Measurements from ENCODE around the gene KRT34.
A peak's percentile ranks its signal among the peaks of the same experiment; 100 is the strongest.

Gene KRT34

DNA sequence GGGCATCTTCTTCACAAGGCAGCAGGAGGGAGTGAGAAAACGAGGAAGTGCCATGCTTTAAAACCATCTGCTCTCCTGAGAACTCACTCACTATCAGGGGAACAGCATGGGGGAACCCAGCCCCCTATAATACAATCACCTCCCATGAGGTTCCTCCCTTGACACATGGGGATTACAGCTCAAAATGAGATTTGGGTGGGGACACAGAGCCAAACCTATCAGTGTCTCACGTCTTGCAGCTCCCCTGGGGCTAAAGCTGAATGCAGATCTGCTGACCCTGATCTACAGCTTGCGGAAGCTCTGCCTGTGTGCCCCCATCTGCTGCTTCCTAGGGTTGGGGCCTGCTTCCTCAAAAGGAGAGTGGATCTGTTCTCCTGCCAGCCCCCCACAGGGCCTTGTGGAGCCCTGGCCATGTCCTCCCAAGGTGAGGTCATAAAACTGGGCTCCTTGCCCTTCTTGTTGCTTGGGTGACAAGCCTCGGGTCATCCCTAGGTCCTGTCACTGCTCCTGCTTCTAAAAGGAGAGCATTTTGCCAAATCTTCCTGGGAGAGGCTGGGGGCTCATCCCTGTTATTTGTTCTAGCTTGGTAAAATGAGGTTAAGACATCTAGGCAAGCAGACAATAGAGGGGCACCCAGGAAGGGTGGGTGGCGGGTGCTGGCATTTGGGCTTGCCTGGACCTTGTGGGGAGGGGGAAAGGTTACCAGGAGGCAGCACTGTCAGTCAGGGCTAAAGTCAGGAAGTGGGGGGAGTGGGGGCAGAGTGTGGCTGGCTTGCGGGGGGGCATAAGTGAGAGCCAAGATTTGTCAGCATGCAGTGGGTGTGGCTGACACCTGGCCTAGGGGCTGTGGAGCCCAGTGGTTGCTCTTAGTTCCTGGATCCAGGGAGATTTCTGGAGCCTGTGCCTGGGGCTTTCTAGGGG, 47.5 kb downstream of the KRT34 start:
- TF ChIP-seq, protein P1, sequence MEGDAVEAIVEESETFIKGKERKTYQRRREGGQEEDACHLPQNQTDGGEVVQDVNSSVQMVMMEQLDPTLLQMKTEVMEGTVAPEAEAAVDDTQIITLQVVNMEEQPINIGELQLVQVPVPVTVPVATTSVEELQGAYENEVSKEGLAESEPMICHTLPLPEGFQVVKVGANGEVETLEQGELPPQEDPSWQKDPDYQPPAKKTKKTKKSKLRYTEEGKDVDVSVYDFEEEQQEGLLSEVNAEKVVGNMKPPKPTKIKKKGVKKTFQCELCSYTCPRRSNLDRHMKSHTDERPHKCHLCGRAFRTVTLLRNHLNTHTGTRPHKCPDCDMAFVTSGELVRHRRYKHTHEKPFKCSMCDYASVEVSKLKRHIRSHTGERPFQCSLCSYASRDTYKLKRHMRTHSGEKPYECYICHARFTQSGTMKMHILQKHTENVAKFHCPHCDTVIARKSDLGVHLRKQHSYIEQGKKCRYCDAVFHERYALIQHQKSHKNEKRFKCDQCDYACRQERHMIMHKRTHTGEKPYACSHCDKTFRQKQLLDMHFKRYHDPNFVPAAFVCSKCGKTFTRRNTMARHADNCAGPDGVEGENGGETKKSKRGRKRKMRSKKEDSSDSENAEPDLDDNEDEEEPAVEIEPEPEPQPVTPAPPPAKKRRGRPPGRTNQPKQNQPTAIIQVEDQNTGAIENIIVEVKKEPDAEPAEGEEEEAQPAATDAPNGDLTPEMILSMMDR (IDR thresholded peaks at IDR 0.05; ENCODE audit: low read depth, low read length), result no peak
- H3K4me3 ChIP-seq (replicated peaks in 1 of 2; ENCODE audit: low read depth in 2 of 2, low read length in 2 of 2), result no peak overlapping the region
- DNase-seq (ENCODE audit: low read depth in 2 of 2), result no peak

DNA sequence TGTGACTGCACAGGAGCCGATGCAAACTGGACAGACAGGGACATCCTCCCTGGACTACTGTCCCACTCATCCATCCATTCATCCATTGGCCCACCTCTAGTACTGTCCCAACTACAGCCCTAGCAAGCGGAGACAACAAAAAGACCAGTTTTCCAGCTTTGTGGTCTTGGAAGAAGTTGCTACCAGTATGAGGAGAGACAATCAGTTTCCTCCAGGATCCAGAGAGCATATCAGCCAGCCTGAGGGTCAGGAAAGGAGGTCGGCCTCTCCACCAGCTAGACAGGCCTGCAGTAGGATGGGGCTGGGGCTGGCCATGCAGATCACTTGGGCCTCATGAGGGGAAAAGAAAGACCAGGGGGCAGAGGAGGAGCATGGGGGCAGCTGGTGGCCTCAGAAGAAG, 48.3 kb downstream of the KRT34 start:
- no peak overlapping the region for H3K4me3 ChIP-seq (replicated peaks in 1 of 2; ENCODE audit: low read depth in 2 of 2, low read length in 2 of 2)
- TF ChIP-seq, protein P1 (IDR thresholded peaks at IDR 0.05; ENCODE audit: low read depth, low read length), result no peak
- DNase-seq (ENCODE audit: low read depth in 2 of 2), result no peak

GRCh38 chr17:41333098-41333497, 49.0 kb downstream of the KRT34 start:
- no peak overlapping the region for H3K4me3 ChIP-seq (replicated peaks in 1 of 2; ENCODE audit: low read depth in 2 of 2, low read length in 2 of 2)
- TF ChIP-seq, protein P1 (IDR thresholded peaks at IDR 0.05; ENCODE audit: low read depth, low read length), result no peak
- no peak for DNase-seq (ENCODE audit: low read depth in 2 of 2)

DNA sequence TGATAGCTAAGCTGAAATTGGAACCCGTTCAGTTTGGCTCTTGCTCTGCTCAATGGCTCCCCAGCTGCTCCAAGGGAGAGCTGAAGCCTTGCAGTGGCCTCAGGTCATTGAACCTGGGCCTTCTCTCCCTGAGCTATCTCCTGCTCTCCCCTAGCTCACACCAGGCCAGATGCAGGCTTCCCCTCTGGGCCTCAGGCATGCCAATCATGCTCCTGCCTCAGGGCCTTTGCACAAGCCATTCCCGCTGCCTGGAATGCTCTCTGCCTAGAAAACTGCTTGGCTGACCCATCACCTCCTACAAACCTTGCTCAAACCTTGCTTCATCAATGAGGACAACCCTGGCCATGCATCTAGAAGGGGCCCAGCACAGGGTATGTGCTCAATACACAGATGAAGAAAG, 49.9 kb downstream of the KRT34 start:
- no peak for DNase-seq (ENCODE audit: low read depth in 2 of 2)
- TF ChIP-seq, protein P1 (IDR thresholded peaks at IDR 0.05; ENCODE audit: low read depth, low read length), result no peak
- H3K4me3 ChIP-seq (replicated peaks in 1 of 2; ENCODE audit: low read depth in 2 of 2, low read length in 2 of 2), result no peak overlapping the region

GRCh38 chr17:41331606-41332005, 50.5 kb downstream of the KRT34 start:
- no peak for DNase-seq (ENCODE audit: low read depth in 2 of 2)
- H3K4me3 ChIP-seq (replicated peaks in 1 of 2; ENCODE audit: low read depth in 2 of 2, low read length in 2 of 2), result no peak overlapping the region
- TF ChIP-seq, protein P1 (IDR thresholded peaks at IDR 0.05; ENCODE audit: low read depth, low read length), result no peak

GRCh38 chr17:41329279-41329948, 52.7 kb downstream of the KRT34 start:
- TF ChIP-seq, protein P1 (IDR thresholded peaks at IDR 0.05; ENCODE audit: low read depth, low read length), result peak; percentile 86
- H3K4me3 ChIP-seq (replicated peaks in 1 of 2; ENCODE audit: low read depth in 2 of 2, low read length in 2 of 2), result no peak overlapping the region
- peak; percentile 43 to 59 for DNase-seq (ENCODE audit: low read depth in 2 of 2)
